ENCODE measurements around the gene DYSF.
"Not testable (repeated sequence)": the region's sequence is repeated elsewhere in the genome, so short reads cannot be mapped to it uniquely, and the experiment has no call there.

DYSF gene

GRCh38 chr2:71476495-71476894 is 23.1 kb downstream of the DYSF start:
- no peak for DNase-seq (ENCODE audit: insufficient read length)
- FAIRE-seq = no peak
- no peak for TF ChIP-seq TAF1 (IDR thresholded peaks at IDR 0.05; ENCODE audit: borderline replicate concordance, low read depth, low read length)
- no peak for TF ChIP-seq POLR2AphosphoS5 (IDR thresholded peaks at IDR 0.05; ENCODE audit: low read depth, low read length)
- no peak for TF ChIP-seq POLR2A (IDR thresholded peaks at IDR 0.05; ENCODE audit: low read depth, low read length)

GRCh38 chr2:71477231-71477691 is 23.9 kb downstream of the DYSF start:
- TF ChIP-seq POLR2A (IDR thresholded peaks at IDR 0.05; ENCODE audit: low read depth, low read length) (no peak), TAF1 (IDR thresholded peaks at IDR 0.05; ENCODE audit: borderline replicate concordance, low read depth, low read length) (no peak), POLR2AphosphoS5 (IDR thresholded peaks at IDR 0.05; ENCODE audit: low read depth, low read length) (no peak)
- no peak for FAIRE-seq
- no peak for DNase-seq (ENCODE audit: insufficient read length)

GRCh38 chr2:71478806-71479205 is 25.4 kb downstream of the DYSF start:
- no peak for TF ChIP-seq POLR2A (IDR thresholded peaks at IDR 0.05; ENCODE audit: low read depth, low read length)
- no peak for TF ChIP-seq POLR2AphosphoS5 (IDR thresholded peaks at IDR 0.05; ENCODE audit: low read depth, low read length)
- TF ChIP-seq TAF1 (IDR thresholded peaks at IDR 0.05; ENCODE audit: borderline replicate concordance, low read depth, low read length) = no peak
- DNase-seq (ENCODE audit: insufficient read length) (no peak), FAIRE-seq (no peak)

DNA sequence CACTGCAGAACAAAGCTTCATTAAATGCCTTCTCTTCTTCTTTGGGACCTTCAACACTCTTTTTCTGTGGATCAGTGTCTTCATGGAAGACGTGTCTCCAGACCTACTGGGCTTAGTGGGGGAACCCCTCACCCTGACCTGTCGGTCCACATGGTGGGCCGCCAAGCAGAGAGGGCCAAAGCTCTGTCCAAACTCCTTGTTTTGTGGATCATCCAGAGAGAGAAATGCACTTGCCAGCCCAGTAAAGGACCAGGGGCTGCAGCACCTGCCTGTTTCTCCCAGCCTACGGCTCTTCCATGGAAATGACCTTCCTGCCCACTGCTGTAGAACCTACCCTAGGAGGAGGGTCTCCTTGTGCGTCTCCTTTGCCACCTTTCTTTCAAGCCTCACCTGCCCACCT is 25.9 kb downstream of the DYSF start:
- FAIRE-seq = no peak
- no peak for DNase-seq (ENCODE audit: insufficient read length)
- TF ChIP-seq POLR2AphosphoS5 (IDR thresholded peaks at IDR 0.05; ENCODE audit: low read depth, low read length) (no peak), POLR2A (IDR thresholded peaks at IDR 0.05; ENCODE audit: low read depth, low read length) (no peak), TAF1 (IDR thresholded peaks at IDR 0.05; ENCODE audit: borderline replicate concordance, low read depth, low read length) (no peak)

DNA sequence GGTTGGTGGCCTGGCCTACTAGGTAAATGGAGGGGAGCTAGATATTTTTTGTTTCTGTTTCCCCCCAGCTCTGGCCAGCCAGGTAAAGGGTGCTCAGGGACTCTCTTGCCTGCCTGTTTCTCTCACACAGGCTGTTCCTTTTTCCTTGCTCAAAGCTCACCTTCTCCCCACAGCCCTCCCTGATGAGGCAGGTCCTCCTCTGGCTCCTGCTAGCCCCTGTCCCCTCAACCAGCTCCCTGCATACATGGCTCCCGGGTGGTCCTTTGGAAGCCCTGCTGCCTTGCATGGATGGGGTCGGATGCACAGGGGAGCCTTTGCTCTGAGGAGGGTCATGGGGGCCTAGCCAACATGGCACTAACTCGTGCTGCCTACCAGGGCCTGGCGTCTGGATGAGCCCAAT is 27.8 kb downstream of the DYSF start:
- TF ChIP-seq POLR2AphosphoS5 (IDR thresholded peaks at IDR 0.05; ENCODE audit: low read depth, low read length) (no peak), POLR2A (IDR thresholded peaks at IDR 0.05; ENCODE audit: low read depth, low read length) (no peak), TAF1 (IDR thresholded peaks at IDR 0.05; ENCODE audit: borderline replicate concordance, low read depth, low read length) (no peak)
- FAIRE-seq (no peak), DNase-seq (ENCODE audit: insufficient read length) (no peak)

- FAIRE-seq (no peak), DNase-seq (ENCODE audit: insufficient read length) (no peak)
- TF ChIP-seq POLR2AphosphoS5 (IDR thresholded peaks at IDR 0.05; ENCODE audit: low read depth, low read length) (no peak), TAF1 (IDR thresholded peaks at IDR 0.05; ENCODE audit: borderline replicate concordance, low read depth, low read length) (no peak), POLR2A (IDR thresholded peaks at IDR 0.05; ENCODE audit: low read depth, low read length) (no peak)
These were observed 28.7 kb downstream of the DYSF start for GRCh38 chr2:71482055-71482454.

- no peak for DNase-seq (ENCODE audit: insufficient read length)
- TF ChIP-seq POLR2A (IDR thresholded peaks at IDR 0.05; ENCODE audit: low read depth, low read length) (no peak), TAF1 (IDR thresholded peaks at IDR 0.05; ENCODE audit: borderline replicate concordance, low read depth, low read length) (no peak), POLR2AphosphoS5 (IDR thresholded peaks at IDR 0.05; ENCODE audit: low read depth, low read length) (no peak)
- no peak for FAIRE-seq
These were observed 29.9 kb downstream of the DYSF start for GRCh38 chr2:71483246-71483645.

- no peak for TF ChIP-seq POLR2AphosphoS5 (IDR thresholded peaks at IDR 0.05; ENCODE audit: low read depth, low read length)
- no peak for TF ChIP-seq TAF1 (IDR thresholded peaks at IDR 0.05; ENCODE audit: borderline replicate concordance, low read depth, low read length)
- no peak for TF ChIP-seq POLR2A (IDR thresholded peaks at IDR 0.05; ENCODE audit: low read depth, low read length)
- DNase-seq (ENCODE audit: insufficient read length) = no peak
- FAIRE-seq = no peak
These were observed 31.0 kb downstream of the DYSF start for GRCh38 chr2:71484354-71484753.

DNA sequence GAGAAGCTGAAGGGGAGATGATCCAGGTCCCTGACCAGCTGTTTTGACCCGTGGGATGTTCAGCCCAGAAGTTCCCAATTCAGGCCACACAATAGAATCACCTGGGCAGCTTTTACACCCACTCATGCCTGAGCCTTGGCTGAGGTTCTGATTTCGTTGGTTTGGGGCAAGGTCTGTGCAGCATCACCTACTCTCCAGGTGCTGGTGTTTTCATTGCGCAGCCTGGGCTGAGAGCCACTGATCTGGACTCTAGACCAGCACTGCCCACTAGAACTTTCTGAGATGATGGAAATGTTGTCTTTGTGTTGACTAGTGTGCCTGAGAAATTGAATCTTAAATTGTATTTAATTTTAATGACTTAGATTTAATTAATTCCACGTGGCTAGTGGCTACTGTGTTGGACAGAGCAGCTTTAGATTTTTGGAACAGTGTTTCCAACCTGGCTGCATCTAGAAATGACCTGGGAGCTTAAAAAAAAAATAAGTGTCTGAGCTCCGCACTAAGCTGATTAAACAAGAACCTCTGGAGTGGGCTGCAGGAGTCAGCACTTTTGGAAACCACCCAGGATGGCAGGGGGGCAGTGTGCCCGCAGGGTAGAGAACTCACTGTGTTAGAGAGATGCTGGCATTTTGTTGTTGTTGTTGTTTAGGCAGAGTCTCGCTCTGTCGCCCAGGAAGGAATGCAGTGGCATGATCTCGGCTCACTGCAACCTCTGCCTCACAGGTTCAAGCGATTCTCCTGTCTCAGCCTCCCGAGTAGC is 33.7 kb downstream of the DYSF start:
- TF ChIP-seq POLR2A (IDR thresholded peaks at IDR 0.05; ENCODE audit: low read depth, low read length) = no peak
- TF ChIP-seq TAF1 (IDR thresholded peaks at IDR 0.05; ENCODE audit: borderline replicate concordance, low read depth, low read length) = no peak
- no peak for TF ChIP-seq POLR2AphosphoS5 (IDR thresholded peaks at IDR 0.05; ENCODE audit: low read depth, low read length)
- FAIRE-seq = no peak
- no peak for DNase-seq (ENCODE audit: insufficient read length)

DNA sequence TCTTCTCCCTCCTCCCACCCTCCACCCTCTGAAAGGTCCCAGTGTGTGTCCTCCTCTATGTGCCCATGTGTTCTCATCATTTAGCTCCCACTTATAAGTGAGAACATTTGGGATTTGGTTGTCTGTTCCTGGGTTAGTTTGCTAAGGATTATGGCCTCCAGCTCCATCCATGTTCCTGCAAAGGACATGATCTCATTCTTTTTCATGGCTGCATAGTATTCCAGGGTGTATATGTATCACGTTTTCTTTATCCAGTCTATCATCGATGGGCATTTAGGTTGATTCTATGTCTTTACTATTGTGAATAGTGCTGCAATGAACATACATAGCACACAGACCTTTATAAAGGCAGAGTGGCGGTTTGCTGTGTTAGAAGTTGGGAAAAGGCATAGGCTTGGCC is 38.2 kb downstream of the DYSF start:
- not testable (repeated sequence) for FAIRE-seq; DNase-seq (ENCODE audit: insufficient read length)

DNA sequence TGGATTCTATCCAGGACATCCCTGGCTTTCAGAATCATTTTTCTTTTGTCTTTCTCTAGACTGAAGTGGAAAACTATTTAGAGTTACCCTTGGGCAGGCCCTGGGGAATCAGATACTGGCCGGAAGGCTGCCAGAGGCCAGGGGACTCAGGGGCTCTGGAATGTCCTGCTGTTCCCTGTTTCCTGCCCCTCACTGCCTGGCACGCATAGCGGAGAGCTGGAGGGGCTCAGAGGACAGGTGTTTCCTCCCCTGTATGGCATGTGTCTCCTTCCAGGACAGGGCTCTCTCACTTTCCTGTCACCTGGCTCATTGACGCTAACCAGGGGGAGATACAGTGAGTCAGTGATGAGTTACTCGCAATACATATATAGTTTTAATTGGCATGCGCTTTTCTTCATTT is 38.8 kb downstream of the DYSF start:
- TF ChIP-seq POLR2A (IDR thresholded peaks at IDR 0.05; ENCODE audit: low read depth, low read length) = no peak
- no peak for TF ChIP-seq POLR2AphosphoS5 (IDR thresholded peaks at IDR 0.05; ENCODE audit: low read depth, low read length)
- TF ChIP-seq TAF1 (IDR thresholded peaks at IDR 0.05; ENCODE audit: borderline replicate concordance, low read depth, low read length) = no peak
- FAIRE-seq (no peak), DNase-seq (ENCODE audit: insufficient read length) (no peak)

- DNase-seq (ENCODE audit: insufficient read length) (no peak), FAIRE-seq (no peak)
- no peak for TF ChIP-seq POLR2A (IDR thresholded peaks at IDR 0.05; ENCODE audit: low read depth, low read length)
These were observed 40.7 kb downstream of the DYSF start for GRCh38 chr2:71494091-71494490.
